Muscle layer of colon (tissue), 2 donors: ENCODE measurements around the gene CDK10.
"Not testable (repeated sequence)": the region's sequence is repeated elsewhere in the genome, so short reads cannot be mapped to it uniquely, and the experiment has no call there.

Experiments used
- H3K27ac ChIP-seq: one replicate; pipeline ENCODE4 v1.7.0; 2013; ENCODE audit warnings: low read depth, mild to moderate bottlenecking, low read length, moderate library complexity
- H3K27me3 ChIP-seq, 2 donors: one replicate each; pipeline ENCODE4 v1.7.0; 2013; ENCODE audit warnings: low read length in 2 of 2, mild to moderate bottlenecking in 2 of 2; ENCODE audit not compliant: insufficient read depth in 2 of 2, control insufficient read depth in 1 of 2
- H3K36me3 ChIP-seq: one replicate; pipeline ENCODE4 v1.7.0; 2013; ENCODE audit warnings: mild to moderate bottlenecking, low read length; ENCODE audit not compliant: insufficient read depth
- H3K4me1 ChIP-seq: one replicate; pipeline ENCODE4 v1.7.0; 2013; ENCODE audit warnings: mild to moderate bottlenecking, low read length; ENCODE audit not compliant: insufficient read depth
- H3K4me3 ChIP-seq, 2 donors: one replicate each; pipeline ENCODE4 v1.7.0; 2013; ENCODE audit warnings: low read length in 2 of 2, low read depth in 1 of 2, mild to moderate bottlenecking in 1 of 2, moderate library complexity in 1 of 2
- H3K9ac ChIP-seq: one replicate; pipeline ENCODE4 v1.7.0; 2013; ENCODE audit warnings: low read length
- H3K9me3 ChIP-seq: one replicate; pipeline ENCODE4 v1.7.0; 2013; ENCODE audit warnings: mild to moderate bottlenecking, low read length
- donor health status: abdominal sarcoma.
- donor health status: Adenocarcinoma of cecum.

Gene CDK10

GRCh38 chr16:89653656-89654295 lies 32.7 kb upstream of the CDK10 start:
- H3K27me3 ChIP-seq, result no peaks in the 10 kb centered on the region
- no peaks in the 10 kb centered on the region for H3K9me3 ChIP-seq
- peaks cover 10% of the 10 kb centered on the region for H3K36me3 ChIP-seq
- H3K4me3 ChIP-seq, result no peak overlapping the region
- H3K9ac ChIP-seq, result no peak overlapping the region
- peaks cover 11% of the 10 kb centered on the region for H3K4me1 ChIP-seq
- no peak overlapping the region for H3K27ac ChIP-seq

DNA sequence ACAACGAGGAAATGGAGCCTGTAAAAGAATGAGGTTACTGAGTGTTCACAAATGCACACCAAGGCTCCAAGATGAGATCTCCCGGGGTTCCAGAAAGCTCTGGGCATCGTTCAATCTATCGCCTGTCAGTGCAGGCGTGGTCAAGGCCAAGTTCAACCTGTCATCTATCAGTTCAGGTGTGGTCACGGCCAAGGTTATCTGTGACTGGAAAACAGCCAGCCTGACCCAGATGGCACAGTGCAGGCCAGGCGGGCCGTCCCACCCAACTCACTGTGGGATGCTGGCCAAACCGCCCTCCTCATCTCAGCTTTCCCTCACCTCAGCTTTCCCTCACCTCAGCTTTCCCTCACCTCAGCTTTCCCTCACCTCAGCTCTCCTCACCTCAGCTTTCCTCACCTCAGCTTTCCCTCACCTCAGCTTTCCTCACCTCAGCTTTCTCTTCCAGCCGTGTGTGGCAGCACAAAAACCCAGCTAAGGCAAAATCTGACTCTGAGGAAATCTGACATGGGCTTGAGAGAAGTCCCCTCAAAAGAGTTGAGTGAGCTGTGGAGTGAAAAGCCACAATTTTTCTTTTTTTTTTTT lies 31.3 kb upstream of the CDK10 start:
- H3K9ac ChIP-seq, result no peak overlapping the region
- H3K4me3 ChIP-seq, result no peak overlapping the region
- no peaks in the 10 kb centered on the region for H3K27me3 ChIP-seq
- H3K9me3 ChIP-seq, result no peaks in the 10 kb centered on the region
- H3K36me3 ChIP-seq, result peaks cover 10% of the 10 kb centered on the region
- H3K4me1 ChIP-seq, result peaks cover 13% of the 10 kb centered on the region
- no peak overlapping the region for H3K27ac ChIP-seq

GRCh38 chr16:89656435-89657121 lies 29.9 kb upstream of the CDK10 start:
- no peaks in the 10 kb centered on the region for H3K27me3 ChIP-seq
- H3K4me3 ChIP-seq, result peak overlapping the region; percentile 97 to 99
- peak overlapping the region; percentile 39 for H3K9ac ChIP-seq
- peaks cover 13% of the 10 kb centered on the region for H3K4me1 ChIP-seq
- H3K36me3 ChIP-seq, result peaks cover 11% of the 10 kb centered on the region
- peak overlapping the region; percentile 86 for H3K27ac ChIP-seq
- no peaks in the 10 kb centered on the region for H3K9me3 ChIP-seq

DNA sequence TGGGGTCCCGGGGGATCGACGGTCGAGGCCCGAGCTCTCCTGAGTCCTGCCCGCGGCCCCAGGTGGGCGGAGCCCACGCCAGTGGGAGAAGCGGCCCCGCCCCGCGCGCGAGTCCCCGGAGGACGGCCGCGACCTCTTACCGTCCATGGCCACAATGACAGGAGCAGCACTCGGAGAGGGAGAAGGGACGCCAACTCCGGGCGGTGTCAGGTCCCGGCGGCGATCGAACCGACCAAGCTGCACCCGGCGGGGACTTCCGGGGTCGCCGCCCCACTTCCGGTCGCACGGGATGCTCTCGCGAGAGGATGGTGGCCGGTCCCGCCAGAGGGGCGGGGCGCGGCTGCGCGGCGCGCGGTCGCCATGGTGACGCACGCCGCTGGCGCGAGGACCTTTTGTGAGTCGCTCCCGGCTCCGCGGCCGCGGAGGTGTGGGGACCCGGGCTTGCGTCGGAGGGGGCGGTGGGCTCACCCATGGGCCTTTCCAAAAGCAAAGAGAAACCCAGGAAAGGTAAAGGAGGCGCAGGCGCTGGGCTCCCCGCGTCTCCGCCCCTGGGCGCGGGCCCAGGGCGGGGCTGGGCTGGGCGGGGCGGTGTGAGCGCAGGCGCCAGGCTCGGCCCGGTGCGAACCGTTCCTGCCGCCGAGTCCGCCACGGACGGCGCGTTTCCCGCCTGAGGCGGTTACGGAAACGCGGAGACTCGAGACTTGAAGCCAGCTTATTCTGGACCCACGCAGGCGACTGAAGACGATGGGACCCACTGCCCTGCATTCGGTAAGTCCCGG lies 28.9 kb upstream of the CDK10 start, which contains the start of the genes CHMP1A and SPATA33:
TSS of gene CHMP1A (minus strand) at position 267 of the 779 bp plus-strand sequence. CDS start at position 147, 120 bp downstream.
TSS of gene SPATA33 (plus strand) at position 395 of the 779 bp plus-strand sequence. CDS start at position 471, 76 bp downstream.
- Histone ChIP-seq H3K9ac (peak within 1 kb of the TSS; percentile 53), H3K4me1 (peaks cover 13% of the 10 kb centered on the region), H3K27ac (peak within 1 kb of the TSS; percentile 86), H3K36me3 (peaks cover 6% of the 10 kb centered on the region), H3K27me3 (no peaks in the 10 kb centered on the region), H3K4me3 (peak within 1 kb of the TSS; percentile 97 to 99), H3K9me3 (no peaks in the 10 kb centered on the region)

GRCh38 chr16:89658221-89658879 lies 28.1 kb upstream of the CDK10 start:
- Histone ChIP-seq H3K36me3 (peaks cover 6% of the 10 kb centered on the region), H3K9ac (peak overlapping the region; percentile 53), H3K4me1 (peaks cover 13% of the 10 kb centered on the region), H3K4me3 (peak overlapping the region; percentile 97 to 99), H3K9me3 (no peaks in the 10 kb centered on the region), H3K27ac (peak overlapping the region; percentile 86), H3K27me3 (no peaks in the 10 kb centered on the region)

GRCh38 chr16:89660146-89660545 lies 26.3 kb upstream of the CDK10 start:
- Histone ChIP-seq H3K27ac (no peak overlapping the region), H3K4me3 (no peak overlapping the region), H3K4me1 (peaks cover 13% of the 10 kb centered on the region), H3K27me3 (no peaks in the 10 kb centered on the region), H3K36me3 (peaks cover 6% of the 10 kb centered on the region), H3K9me3 (no peaks in the 10 kb centered on the region), H3K9ac (no peak overlapping the region)

GRCh38 chr16:89661215-89661614 lies 25.3 kb upstream of the CDK10 start:
- H3K4me1 ChIP-seq, result peaks cover 13% of the 10 kb centered on the region
- no peak overlapping the region for H3K9ac ChIP-seq
- no peaks in the 10 kb centered on the region for H3K9me3 ChIP-seq
- H3K36me3 ChIP-seq, result peaks cover 6% of the 10 kb centered on the region
- no peak overlapping the region for H3K27ac ChIP-seq
- no peaks in the 10 kb centered on the region for H3K27me3 ChIP-seq
- H3K4me3 ChIP-seq, result no peak overlapping the region

GRCh38 chr16:89664238-89664637 lies 22.3 kb upstream of the CDK10 start:
- not testable (repeated sequence) for H3K36me3 ChIP-seq, H3K4me3 ChIP-seq, H3K27ac ChIP-seq, H3K9ac ChIP-seq, H3K4me1 ChIP-seq, H3K9me3 ChIP-seq, H3K27me3 ChIP-seq

GRCh38 chr16:89667000-89667399 lies 19.5 kb upstream of the CDK10 start:
- not testable (repeated sequence) for H3K9me3 ChIP-seq, H3K9ac ChIP-seq, H3K36me3 ChIP-seq, H3K4me3 ChIP-seq, H3K4me1 ChIP-seq, H3K27me3 ChIP-seq, H3K27ac ChIP-seq

GRCh38 chr16:89667633-89668032 lies 18.9 kb upstream of the CDK10 start:
- H3K36me3 ChIP-seq, result no peaks in the 10 kb centered on the region
- H3K27me3 ChIP-seq, result no peaks in the 10 kb centered on the region
- no peaks in the 10 kb centered on the region for H3K9me3 ChIP-seq
- H3K27ac ChIP-seq, result no peak overlapping the region
- H3K9ac ChIP-seq, result no peak overlapping the region
- H3K4me1 ChIP-seq, result no peaks in the 10 kb centered on the region
- no peak overlapping the region for H3K4me3 ChIP-seq

GRCh38 chr16:89668790-89669158 lies 17.7 kb upstream of the CDK10 start:
- Histone ChIP-seq H3K27ac (no peak overlapping the region), H3K9ac (no peak overlapping the region), H3K4me3 (no peak overlapping the region), H3K27me3 (no peaks in the 10 kb centered on the region), H3K36me3 (no peaks in the 10 kb centered on the region), H3K9me3 (no peaks in the 10 kb centered on the region), H3K4me1 (no peaks in the 10 kb centered on the region)
